ENCODE measurements around the gene DAGLA.
"Not testable (repeated sequence)": the region's sequence is repeated elsewhere in the genome, so short reads cannot be mapped to it uniquely, and the experiment has no call there.

Gene DAGLA

GRCh38 chr11:61679893-61680621, at the start of gene DAGLA:
Gene DAGLA, plus strand, starts transcription at chr11:61680391. Its CDS starts 39,765 bp downstream, at chr11:61720156.
- peak; percentile 14 for DNase-seq

GRCh38 chr11:61632096-61632495, 48.1 kb upstream of the DAGLA start:
- peak; percentile 40 for DNase-seq

DNA sequence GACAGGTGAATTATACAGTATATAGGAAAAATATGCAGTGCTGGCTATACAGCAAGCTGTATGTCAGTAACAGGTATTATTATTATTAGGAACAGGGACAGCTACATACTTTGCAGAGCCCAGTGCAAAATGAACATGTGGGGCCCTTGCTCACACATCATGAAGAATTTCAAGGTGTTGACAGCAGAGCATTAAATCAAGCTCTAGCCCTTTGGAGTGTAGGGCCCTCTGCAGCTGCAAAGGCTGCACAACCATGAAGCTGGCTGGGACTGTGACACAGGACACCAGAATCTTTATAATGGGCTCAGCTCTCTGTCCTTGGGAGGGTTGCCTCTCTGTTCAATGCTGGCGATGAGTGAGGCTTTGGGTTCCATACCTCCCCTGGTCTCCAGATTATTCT, 44.9 kb upstream of the DAGLA start:
- no peak for DNase-seq

DNA sequence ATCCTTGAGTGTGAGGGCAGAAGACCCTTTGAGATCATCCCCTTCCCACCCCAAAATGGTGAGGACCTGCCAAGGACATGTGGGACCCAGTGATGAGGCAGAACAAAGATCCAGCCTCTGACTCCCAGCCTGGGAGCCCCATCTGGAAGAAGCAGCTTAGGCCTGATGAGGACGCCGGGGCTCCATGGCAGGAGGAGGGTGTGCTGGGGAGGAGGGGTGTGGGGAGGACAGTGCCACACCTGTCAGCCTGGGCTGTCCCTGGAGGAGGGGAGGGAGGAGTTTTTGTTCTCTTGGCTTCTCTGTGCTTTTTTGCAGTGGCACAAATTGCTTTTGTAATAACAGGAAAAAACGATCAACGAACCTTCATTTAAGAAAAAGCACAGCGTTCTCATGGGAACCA, 44.4 kb upstream of the DAGLA start:
- no peak for DNase-seq

DNA sequence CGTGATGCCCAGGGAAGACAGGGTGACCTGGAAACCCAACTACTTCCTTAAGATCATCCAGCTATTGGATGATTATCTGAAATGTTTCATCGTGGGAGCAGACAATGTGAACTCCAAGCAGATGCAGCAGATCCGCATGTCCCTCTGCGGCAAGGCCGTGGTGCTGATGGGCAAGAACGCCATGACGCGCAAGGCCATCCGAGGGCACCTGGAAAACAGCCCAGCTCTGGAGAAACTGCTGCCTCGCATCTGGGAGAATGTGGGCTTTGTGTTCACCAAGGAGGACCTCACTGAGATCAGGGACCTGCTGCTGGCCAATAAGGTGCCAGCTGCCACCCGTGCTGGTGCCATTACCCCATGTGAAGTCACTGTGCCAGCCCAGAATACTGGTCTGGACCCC, 43.5 kb upstream of the DAGLA start:
- DNase-seq = no peak

DNA sequence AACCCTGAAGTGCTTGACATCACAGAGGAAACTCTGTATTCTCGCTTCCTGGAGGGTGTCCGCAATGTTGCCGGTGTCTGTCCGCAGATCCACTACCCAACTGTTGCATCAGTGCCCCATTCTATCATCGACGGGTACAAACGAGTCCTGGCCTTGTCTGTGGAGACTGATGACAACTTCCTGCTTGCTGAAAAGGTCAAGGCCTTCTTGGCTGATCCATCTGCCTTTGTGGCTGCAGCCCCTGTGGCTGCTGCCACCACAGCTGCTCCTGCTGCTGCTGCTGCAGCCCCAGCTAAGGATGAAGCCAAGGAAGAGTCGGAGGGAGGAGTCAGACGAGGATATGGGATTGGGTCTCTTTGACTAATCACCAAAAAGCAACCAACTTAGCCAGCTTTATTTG, 42.9 kb upstream of the DAGLA start:
- no peak for DNase-seq

DNA sequence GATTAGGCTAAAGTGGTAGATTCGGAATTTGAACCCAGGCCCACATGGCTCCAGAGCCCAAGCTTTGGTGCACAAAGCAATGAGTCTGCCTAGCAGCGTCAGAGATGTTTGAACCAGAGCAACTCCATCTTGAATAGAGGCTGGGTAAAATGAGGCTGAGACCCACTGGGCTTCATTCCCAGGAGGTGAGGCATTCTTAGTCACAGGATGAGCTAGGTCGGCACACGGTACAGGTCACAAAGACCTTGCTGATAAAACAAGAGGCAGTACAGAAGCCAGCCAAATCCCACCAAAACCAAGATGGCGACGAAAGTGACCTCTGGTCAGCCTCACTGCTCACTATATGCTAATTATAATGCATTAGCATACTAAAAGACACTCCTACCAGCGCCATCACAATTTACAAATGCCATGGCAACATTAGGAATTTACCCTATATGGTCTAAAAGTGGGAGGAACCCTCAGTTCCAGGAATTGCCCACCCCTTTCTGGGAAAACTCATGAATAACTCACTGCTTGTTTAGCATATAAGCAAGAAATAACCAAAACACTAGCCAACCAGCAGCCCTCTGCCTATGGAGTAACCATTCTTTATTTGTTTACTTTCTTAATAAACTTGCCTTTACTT, 40.3 kb upstream of the DAGLA start:
- DNase-seq = no peak

DNA sequence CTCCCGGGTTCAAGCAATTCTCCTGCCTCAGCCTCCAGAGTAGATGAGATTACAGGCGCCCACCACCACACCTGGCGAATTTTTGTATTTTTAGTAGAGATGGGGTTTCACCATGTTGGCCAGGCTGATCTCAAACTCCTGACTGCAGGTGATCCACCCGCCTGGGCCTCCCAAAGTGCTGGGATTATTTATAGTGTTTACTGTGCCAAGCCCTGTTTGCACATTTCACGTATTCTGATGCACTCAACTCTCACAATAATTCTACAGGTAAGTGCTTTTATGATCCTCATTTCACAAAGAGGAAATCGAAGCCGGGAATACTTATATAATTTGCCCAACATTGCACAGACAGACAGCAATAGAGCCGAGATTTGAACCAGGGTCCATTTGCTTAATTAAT, 38.0 kb upstream of the DAGLA start:
- DNase-seq = no peak

DNA sequence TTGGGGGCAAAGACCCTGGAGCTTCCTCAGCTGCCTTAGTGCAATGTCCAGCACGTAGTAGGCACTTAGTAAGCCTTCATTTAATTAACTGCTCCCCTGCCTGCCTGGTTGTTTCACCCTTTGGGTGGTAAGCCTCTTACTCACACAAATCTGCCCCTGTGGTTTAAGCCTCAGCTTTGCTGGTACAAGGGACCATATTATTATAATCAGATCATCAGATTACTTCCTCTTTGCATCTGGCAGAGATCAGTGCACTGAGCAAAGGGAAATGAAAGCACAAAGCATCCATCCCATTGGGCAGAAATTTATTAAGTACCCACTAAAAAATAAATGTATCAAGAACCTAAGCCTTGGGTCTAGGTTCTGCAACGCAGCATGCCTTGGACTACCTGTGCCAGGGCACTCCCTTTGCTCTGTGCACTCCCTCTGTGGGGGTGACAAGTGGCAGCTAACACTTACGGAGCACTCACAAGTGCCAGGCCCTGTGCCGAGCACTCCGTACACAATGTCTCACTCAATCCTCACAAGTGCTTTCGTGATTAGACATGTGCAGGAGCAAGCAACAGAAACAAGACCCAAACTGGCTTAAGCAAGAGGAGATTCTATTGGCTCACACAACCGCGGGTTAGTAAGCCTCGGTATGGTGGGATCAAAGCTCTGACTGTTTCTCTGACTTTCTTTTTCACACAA, 34.9 kb upstream of the DAGLA start:
- DNase-seq = no peak

DNA sequence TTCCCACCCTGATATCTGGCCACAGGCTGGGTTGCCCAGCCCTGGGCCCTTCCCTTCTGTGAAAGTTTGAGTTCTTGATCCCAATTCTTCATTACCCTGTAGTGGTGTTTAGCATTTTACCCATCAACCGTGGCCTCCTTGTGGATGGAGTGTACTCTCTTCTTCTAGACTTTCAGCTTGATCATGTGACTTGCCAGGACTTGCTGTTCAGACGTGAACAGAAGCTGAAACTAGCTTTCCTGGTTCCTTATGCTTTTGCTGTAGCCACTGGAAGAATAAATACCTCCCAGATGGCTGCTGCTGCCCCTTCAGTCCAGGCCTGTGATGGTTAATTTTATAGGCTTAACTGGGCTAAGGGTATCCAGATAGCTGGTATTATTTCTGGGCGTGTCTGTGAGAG, 32.7 kb upstream of the DAGLA start:
- DNase-seq = no peak

GRCh38 chr11:61650781-61651571, 29.2 kb upstream of the DAGLA start:
- no peak for DNase-seq

- DNase-seq = no peak
Measured at GRCh38 chr11:61652135-61652534, 28.1 kb upstream of the DAGLA start.

- no peak for DNase-seq
Measured at GRCh38 chr11:61654397-61654829, 25.8 kb upstream of the DAGLA start.

DNA sequence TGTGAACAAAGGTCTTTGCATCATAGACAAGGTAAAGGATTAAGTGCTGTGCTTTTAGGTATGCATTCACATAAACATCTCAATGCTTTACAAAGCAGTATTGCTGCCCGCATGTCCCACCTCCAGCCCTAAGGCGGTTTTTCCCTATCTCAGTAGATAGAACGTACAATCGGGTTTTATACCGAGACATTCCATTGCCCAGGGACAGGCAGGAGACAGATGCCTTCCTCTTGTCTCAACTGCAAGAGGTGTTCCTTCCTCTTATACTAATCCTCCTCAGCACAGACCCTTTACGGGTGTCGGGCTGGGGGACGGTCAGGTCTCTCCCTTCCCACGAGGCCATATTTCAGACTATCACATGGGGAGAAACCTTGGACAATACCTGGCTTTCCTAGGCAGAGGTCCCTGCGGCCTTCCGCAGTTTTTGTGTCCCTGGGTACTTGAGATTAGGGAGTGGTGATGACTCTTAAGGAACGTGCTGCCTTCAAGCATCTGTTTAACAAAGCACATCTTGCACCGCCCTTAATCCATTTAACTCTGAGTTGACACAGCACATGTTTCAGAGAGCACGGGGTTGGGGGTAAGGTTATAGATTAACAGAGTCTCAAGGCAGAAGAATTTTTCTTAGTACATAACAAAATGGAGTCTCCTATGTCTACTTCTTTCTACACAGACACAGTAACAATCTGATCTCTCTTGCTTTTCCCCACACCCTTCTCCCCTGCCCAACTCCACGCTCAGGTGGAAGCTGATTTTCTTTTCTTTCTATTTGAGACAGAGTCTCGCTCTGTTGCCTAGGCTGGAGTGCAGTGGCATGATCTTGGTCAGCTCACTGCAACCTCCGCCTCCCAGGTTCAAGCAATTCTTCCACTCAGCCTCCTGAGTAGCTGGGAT, 24.7 kb upstream of the DAGLA start:
- not testable (repeated sequence) for DNase-seq

- DNase-seq = no peak
Measured at GRCh38 chr11:61656347-61657077, 23.7 kb upstream of the DAGLA start.

DNA sequence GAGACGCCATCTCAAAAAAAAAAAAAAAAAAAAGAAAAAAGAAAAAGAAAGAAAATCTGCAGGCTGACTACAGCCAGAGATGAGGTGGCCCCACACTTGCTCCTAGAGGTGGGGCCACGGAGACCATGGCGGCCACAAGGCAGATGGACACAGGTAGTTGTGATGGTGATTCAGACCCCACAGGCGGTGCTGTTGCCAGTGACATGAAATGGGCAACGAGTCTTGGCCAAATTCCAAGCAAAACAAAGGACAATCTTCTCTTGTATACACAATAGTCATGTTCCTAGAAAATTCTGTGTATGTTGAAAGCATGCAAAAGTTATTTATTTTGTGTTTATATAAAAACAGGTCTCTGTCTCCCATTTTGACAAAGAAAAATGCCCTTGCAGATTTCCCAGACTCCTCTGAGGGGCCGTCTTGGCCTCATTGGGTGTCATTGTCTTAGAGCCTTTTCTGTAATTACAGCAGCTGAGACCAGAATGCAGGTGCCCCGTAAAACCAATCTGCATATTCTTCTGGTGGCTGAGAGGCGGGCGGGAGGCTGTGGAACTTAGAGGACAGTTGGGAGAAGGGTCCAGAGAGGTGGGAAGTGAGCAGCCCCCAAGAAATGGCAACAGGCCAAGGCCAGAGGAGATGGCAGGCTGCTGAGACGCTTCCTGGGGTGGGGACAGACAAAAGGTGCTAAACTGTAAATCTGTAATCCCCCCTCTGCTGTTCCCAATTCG, 22.5 kb upstream of the DAGLA start:
- DNase-seq = no peak

GRCh38 chr11:61659413-61660196, 20.6 kb upstream of the DAGLA start:
- no peak for DNase-seq

- DNase-seq = not testable (repeated sequence)
Measured at GRCh38 chr11:61660997-61661396, 19.2 kb upstream of the DAGLA start.

GRCh38 chr11:61666684-61667297, 13.4 kb upstream of the DAGLA start:
- no peak for DNase-seq
